ENCODE measurements around the gene BMI1.

BMI1 gene

GRCh38 chr10:22319980-22320558 lies 830 bp upstream of the BMI1 start:
- DNase-seq = no peak

- no peak for DNase-seq
These were observed 441 bp downstream of the BMI1 start for GRCh38 chr10:22321156-22321923.

- DNase-seq = no peak
These were observed 1.2 kb downstream of the BMI1 start for GRCh38 chr10:22321924-22322640.

- DNase-seq = no peak
These were observed 1.8 kb downstream of the BMI1 start for GRCh38 chr10:22322641-22323160.

GRCh38 chr10:22323538-22324305 lies 2.8 kb downstream of the BMI1 start:
- no peak for DNase-seq

GRCh38 chr10:22324413-22324812 lies 3.5 kb downstream of the BMI1 start:
- no peak for DNase-seq

- no peak for DNase-seq
These were observed 4.0 kb downstream of the BMI1 start for GRCh38 chr10:22324893-22325271.

- DNase-seq = no peak
These were observed 4.6 kb downstream of the BMI1 start for GRCh38 chr10:22325272-22326144.

- DNase-seq = no peak
These were observed 5.3 kb downstream of the BMI1 start for GRCh38 chr10:22326145-22326702.

- DNase-seq = no peak
These were observed 8.3 kb downstream of the BMI1 start for GRCh38 chr10:22329150-22329549.

- DNase-seq = no peak
These were observed 11.3 kb downstream of the BMI1 start for GRCh38 chr10:22332116-22332692.

GRCh38 chr10:22333167-22333974 lies 12.5 kb downstream of the BMI1 start:
- no peak for DNase-seq

GRCh38 chr10:22333975-22334282 lies 13.0 kb downstream of the BMI1 start:
- DNase-seq = no peak

GRCh38 chr10:22334414-22335172 lies 13.7 kb downstream of the BMI1 start:
- no peak for DNase-seq

- no peak for DNase-seq
These were observed 14.5 kb downstream of the BMI1 start for GRCh38 chr10:22335173-22335933.

GRCh38 chr10:22338185-22338900 lies 17.4 kb downstream of the BMI1 start:
- no peak for DNase-seq

GRCh38 chr10:22338931-22339330 lies 18.0 kb downstream of the BMI1 start:
- DNase-seq = no peak

- DNase-seq = no peak
These were observed 18.9 kb downstream of the BMI1 start for GRCh38 chr10:22339761-22340328.
